Tibial artery (tissue), 4 donors: ENCODE results near the gene HYOU1.

Experiments used
- DNase-seq, 2 donors: peaks; one replicate each; pipeline ENCODE4 v3.0.0-alpha.2; 2019
- H3K27ac ChIP-seq, 2 donors: fragments of 200-600 bp; sonication (generic) in 1 of 2; 1 replicate in 1 of 2; 2 replicates in 1 of 2; pipeline ENCODE4 v1.5.1; 2018 to 2019; ENCODE audit warnings: mild to moderate bottlenecking in 1 of 2
- H3K27me3 ChIP-seq, 2 donors: fragments of 200-600 bp; sonication (generic) in 1 of 2; one replicate each; pipeline versions ENCODE4 v1.5.1 to v1.6.0; 2016 to 2019
- H3K36me3 ChIP-seq, 3 donors: fragments of 200-600 bp; sonication (generic) in 2 of 3; one replicate each; pipeline ENCODE4 v1.5.1; 2016 to 2019; ENCODE audit warnings: mild to moderate bottlenecking in 2 of 3
- H3K4me1 ChIP-seq, 4 donors: fragments of 200-600 bp; sonication (generic) in 2 of 4; 1 replicate in 3 of 4; 2 replicates in 1 of 4; pipeline ENCODE4 v1.5.1; 2016 to 2019
- H3K4me3 ChIP-seq, 2 donors: fragments of 200-600 bp; sonication (generic) in 1 of 2; 1 replicate in 1 of 2; 2 replicates in 1 of 2; pipeline ENCODE4 v1.5.1; 2018 to 2019; ENCODE audit warnings: mild to moderate bottlenecking in 2 of 2
- H3K9me3 ChIP-seq, 3 donors: fragments of 200-600 bp; sonication (generic) in 1 of 3; one replicate each; pipeline ENCODE4 v1.5.1; 2016 to 2019
- intact Hi-C: fragments of 100-400 bp; cut with DNase I; formaldehyde crosslinking; loops from one replicate; pipeline ENCODE4 v1.15.0; 2023; ENCODE audit warnings: low total_unique reads
- TF ChIP-seq, protein P1 (sequence below), 2 experiments: fragments of 200-600 bp in 1 of 2; fragments of 450-650 bp in 1 of 2; IDR thresholded peaks; one replicate each; pipeline ENCODE4 v1.5.1; 2017 to 2019; ENCODE audit warnings: antibody characterized with exemption in 2 of 2, mild to moderate bottlenecking in 1 of 2, moderate library complexity in 1 of 2

HYOU1 gene

DNA sequence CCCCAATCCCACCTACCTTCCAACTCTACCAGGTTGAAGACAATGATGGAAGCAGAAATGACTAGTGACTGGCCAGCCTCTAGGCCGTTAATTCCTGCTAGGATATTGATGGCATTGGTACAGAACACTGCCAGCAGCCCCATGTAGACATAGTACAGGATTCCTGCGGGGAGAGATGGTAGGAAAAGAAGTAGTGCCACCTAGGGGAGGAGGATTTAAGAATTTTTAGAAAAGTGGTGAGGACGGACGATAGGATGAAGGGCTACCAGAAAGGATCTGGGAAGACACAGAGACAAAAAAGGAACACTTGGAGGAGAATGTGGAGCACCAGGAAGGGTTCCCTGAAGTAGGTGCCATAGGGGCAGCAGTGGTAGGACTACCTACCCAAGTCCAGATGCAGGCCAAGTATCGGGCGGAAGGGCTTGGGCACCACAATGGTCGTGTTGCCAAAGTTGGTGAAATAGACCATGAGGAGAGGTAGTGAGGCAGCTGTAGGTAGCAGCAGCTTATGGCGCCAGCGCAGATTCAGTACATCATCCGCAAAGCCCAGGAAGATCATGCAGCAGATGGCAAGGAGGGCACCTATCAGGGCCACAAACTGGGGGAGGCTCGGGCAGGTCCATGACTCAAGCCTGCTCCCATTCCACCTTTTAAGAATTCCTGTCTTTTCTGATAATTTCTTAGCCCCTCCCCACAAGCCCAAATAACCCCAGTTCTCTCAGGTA lies 43.4 kb upstream of the HYOU1 start:
- peaks cover 9 to 33% (median 23%) of the 10 kb centered on the region in 4 donors for H3K4me1 ChIP-seq
- no peak for DNase-seq
- TF ChIP-seq, protein P1, sequence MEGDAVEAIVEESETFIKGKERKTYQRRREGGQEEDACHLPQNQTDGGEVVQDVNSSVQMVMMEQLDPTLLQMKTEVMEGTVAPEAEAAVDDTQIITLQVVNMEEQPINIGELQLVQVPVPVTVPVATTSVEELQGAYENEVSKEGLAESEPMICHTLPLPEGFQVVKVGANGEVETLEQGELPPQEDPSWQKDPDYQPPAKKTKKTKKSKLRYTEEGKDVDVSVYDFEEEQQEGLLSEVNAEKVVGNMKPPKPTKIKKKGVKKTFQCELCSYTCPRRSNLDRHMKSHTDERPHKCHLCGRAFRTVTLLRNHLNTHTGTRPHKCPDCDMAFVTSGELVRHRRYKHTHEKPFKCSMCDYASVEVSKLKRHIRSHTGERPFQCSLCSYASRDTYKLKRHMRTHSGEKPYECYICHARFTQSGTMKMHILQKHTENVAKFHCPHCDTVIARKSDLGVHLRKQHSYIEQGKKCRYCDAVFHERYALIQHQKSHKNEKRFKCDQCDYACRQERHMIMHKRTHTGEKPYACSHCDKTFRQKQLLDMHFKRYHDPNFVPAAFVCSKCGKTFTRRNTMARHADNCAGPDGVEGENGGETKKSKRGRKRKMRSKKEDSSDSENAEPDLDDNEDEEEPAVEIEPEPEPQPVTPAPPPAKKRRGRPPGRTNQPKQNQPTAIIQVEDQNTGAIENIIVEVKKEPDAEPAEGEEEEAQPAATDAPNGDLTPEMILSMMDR (IDR thresholded peaks at IDR 0.05) = no peak
- peak overlapping the region; percentile 63 to 93 for H3K4me3 ChIP-seq
- no peaks in the 10 kb centered on the region for H3K27me3 ChIP-seq
- H3K27ac ChIP-seq = peak overlapping the region in 1 of 2 donors; percentile 93
- intact Hi-C loops = loop anchor here (10.0 kb wide), 1 partner anchor 224 kb away; no protein-coding TSS in a partner anchor
- H3K36me3 ChIP-seq = peaks cover 6 to 24% (median 22%) of the 10 kb centered on the region in 3 donors
- no peaks in the 10 kb centered on the region for H3K9me3 ChIP-seq

DNA sequence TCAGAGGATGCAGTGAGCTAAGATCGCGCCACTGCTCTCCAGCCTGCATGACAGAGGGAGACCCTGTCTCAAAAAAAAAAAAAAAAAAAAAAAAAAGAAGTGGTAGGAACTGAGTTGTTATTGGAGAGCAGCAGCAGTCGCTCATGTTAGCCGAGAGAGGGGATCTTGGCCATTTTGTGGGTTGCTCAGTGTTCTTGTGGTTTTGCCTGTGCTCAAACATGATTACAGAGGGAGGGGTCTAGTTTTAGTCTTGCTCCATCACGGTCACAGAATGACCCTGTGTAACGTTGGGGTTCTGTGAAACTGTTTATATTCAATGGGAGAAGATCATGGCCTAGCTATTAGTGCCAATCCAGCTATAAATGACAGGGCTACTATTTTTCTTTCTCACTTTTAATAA lies 42.7 kb upstream of the HYOU1 start:
- Histone ChIP-seq H3K27me3 (no peaks in the 10 kb centered on the region), H3K4me1 (peaks cover 9 to 33% (median 23%) of the 10 kb centered on the region in 4 donors), H3K4me3 (no peak overlapping the region), H3K9me3 (no peaks in the 10 kb centered on the region), H3K27ac (no peak overlapping the region), H3K36me3 (peaks cover 6 to 24% (median 22%) of the 10 kb centered on the region in 3 donors)
- DNase-seq = no peak
- intact Hi-C loops = loop anchor here (10.0 kb wide), 1 partner anchor 225 kb away; no protein-coding TSS in a partner anchor
- TF ChIP-seq, protein P1 (IDR thresholded peaks at IDR 0.05) = no peak

DNA sequence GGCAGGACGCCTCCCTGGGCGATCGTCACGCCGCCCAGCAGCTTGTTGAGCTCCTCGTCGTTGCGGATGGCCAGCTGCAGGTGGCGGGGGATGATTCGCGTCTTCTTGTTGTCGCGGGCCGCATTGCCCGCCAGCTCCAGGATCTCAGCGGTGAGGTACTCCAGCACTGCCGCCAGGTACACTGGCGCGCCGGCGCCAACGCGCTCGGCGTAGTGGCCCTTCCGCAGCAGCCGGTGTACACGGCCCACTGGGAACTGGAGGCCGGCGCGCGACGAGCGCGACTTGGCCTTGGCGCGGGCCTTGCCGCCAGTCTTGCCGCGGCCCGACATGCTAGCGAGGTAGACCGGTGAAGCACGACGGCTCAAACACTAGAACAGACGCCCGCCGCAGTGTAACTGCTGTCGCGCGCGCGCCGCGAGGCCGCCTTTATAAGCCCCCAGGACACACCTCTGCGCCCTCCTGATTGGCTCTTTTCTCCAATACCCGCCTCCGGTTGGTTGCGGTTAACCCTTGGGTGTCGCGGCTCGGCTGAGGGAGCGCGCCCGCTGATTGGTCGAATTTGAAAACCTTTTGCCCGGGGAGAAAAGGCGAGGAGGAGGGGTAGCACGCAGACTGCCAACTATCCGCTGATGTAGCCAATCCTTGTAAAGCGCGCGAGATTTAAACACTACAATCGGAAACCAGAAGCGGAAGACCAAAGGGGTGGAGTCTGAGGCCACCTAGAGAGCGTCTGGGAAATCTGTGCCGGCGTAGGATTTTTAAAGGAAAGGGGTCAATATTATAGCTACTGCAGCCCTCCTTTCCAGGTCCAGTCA lies 38.3 kb upstream of the HYOU1 start:
- H3K27ac ChIP-seq = peak overlapping the region; percentile 94 to 98
- no peaks in the 10 kb centered on the region for H3K9me3 ChIP-seq
- H3K4me3 ChIP-seq = peak overlapping the region; percentile 77 to 88
- TF ChIP-seq, protein P1 (IDR thresholded peaks at IDR 0.05) = no peak
- no peaks in the 10 kb centered on the region for H3K27me3 ChIP-seq
- peaks cover 6 to 37% (median 22%) of the 10 kb centered on the region in 3 donors for H3K36me3 ChIP-seq
- peak; percentile 99 to 100 for DNase-seq
- peaks cover 2 to 29% (median 21%) of the 10 kb centered on the region in 4 donors for H3K4me1 ChIP-seq
- intact Hi-C loops = no loop called here

DNA sequence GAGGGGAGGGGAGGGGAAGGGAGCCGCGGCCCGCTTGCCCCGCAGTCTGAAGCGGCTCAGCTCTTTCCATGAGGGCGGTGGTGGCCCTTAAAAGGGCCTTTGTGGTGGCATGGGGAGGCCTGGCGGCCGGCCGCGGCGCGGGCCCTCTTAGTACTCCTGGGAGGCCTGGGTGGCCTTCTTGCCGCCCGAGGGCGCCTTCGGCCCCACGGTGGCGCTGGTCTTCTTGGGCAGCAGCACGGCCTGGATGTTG lies 37.7 kb upstream of the HYOU1 start:
- intact Hi-C loops = no loop called here

More for the DNA sequence above, 37.7 kb upstream of the HYOU1 start:
- H3K4me1 ChIP-seq = peaks cover 0 to 26% (median 19%) of the 10 kb centered on the region in 4 donors
- H3K36me3 ChIP-seq = peaks cover 6 to 37% (median 22%) of the 10 kb centered on the region in 3 donors
- H3K9me3 ChIP-seq = no peaks in the 10 kb centered on the region
- peak overlapping the region; percentile 94 to 98 for H3K27ac ChIP-seq
- TF ChIP-seq, protein P1 (IDR thresholded peaks at IDR 0.05) = peak; percentile 56 to 73
- peak overlapping the region; percentile 77 to 88 for H3K4me3 ChIP-seq
- no peaks in the 10 kb centered on the region for H3K27me3 ChIP-seq
- DNase-seq = peak; percentile 86 to 93
